Measurements from ENCODE around the gene HK3. TPM values are rescaled to one million over a fixed set of nuclear protein-coding genes. Genes with fewer than 3 reads are reported as not detected.

The HK3 gene
- polyA plus RNA-seq, 4 donors: 0.30 to 7.5 (median 1.5) TPM

- FAIRE-seq (no peak), DNase-seq (no peak)
- WGBS, 3 donors: 64 to 79% (median 77%) methylated on average over 7 of the region's 7 CpGs
- no peak overlapping the region for H3K4me3 ChIP-seq (ENCODE audit: low read depth in 1 of 3, low read length in 3 of 3)
- H3K27me3 ChIP-seq (ENCODE audit: control insufficient read depth in 3 of 3, insufficient read depth in 3 of 3, low read length in 3 of 3): peaks cover 0 to 11% (median 10%) of the 10 kb centered on the region in 3 donors
- H3K9me3 ChIP-seq (ENCODE audit: control insufficient read depth in 2 of 2, insufficient read depth in 1 of 2, low read depth in 1 of 2, low read length in 1 of 2): no peaks in the 10 kb centered on the region
- no peak overlapping the region for H3K27ac ChIP-seq (ENCODE audit: low read depth in 1 of 3, low read length in 2 of 3)
- no peaks in the 10 kb centered on the region for H3K4me1 ChIP-seq (ENCODE audit: control insufficient read depth in 3 of 3, insufficient read depth in 2 of 3, low read depth in 1 of 3, low read length in 2 of 3)
- no peaks in the 10 kb centered on the region for H3K36me3 ChIP-seq (ENCODE audit: control insufficient read depth in 3 of 3, insufficient read depth in 2 of 3, low read depth in 1 of 3, low read length in 3 of 3)
Measured at GRCh38 chr5:176849611-176850227, 49.4 kb downstream of the HK3 start.

- no peak for DNase-seq
- H3K4me3 ChIP-seq (ENCODE audit: low read depth in 1 of 3, low read length in 3 of 3): no peak overlapping the region
- H3K27ac ChIP-seq (ENCODE audit: low read depth in 1 of 3, low read length in 2 of 3): no peak overlapping the region
- WGBS, 3 donors: 78 to 88% (median 86%) methylated on average over 11 to 13 of the region's 13 CpGs
- FAIRE-seq: no peak
- H3K27me3 ChIP-seq (ENCODE audit: control insufficient read depth in 3 of 3, insufficient read depth in 3 of 3, low read length in 3 of 3): peaks cover 0 to 14% (median 14%) of the 10 kb centered on the region in 3 donors
- no peaks in the 10 kb centered on the region for H3K4me1 ChIP-seq (ENCODE audit: control insufficient read depth in 3 of 3, insufficient read depth in 2 of 3, low read depth in 1 of 3, low read length in 2 of 3)
- no peaks in the 10 kb centered on the region for H3K36me3 ChIP-seq (ENCODE audit: control insufficient read depth in 3 of 3, insufficient read depth in 2 of 3, low read depth in 1 of 3, low read length in 3 of 3)
- H3K9me3 ChIP-seq (ENCODE audit: control insufficient read depth in 2 of 2, insufficient read depth in 1 of 2, low read depth in 1 of 2, low read length in 1 of 2): no peaks in the 10 kb centered on the region
Measured at GRCh38 chr5:176848651-176849050, 50.5 kb downstream of the HK3 start.

- H3K27me3 ChIP-seq (ENCODE audit: control insufficient read depth in 3 of 3, insufficient read depth in 3 of 3, low read length in 3 of 3): peaks cover 0 to 16% (median 14%) of the 10 kb centered on the region in 3 donors
- FAIRE-seq: no peak
- no peaks in the 10 kb centered on the region for H3K4me1 ChIP-seq (ENCODE audit: control insufficient read depth in 3 of 3, insufficient read depth in 2 of 3, low read depth in 1 of 3, low read length in 2 of 3)
- no peaks in the 10 kb centered on the region for H3K36me3 ChIP-seq (ENCODE audit: control insufficient read depth in 3 of 3, insufficient read depth in 2 of 3, low read depth in 1 of 3, low read length in 3 of 3)
- no peak for DNase-seq
- no peaks in the 10 kb centered on the region for H3K9me3 ChIP-seq (ENCODE audit: control insufficient read depth in 2 of 2, insufficient read depth in 1 of 2, low read depth in 1 of 2, low read length in 1 of 2)
- WGBS, 3 donors: 70 to 81% (median 80%) methylated on average over 10 to 13 of the region's 13 CpGs
- H3K27ac ChIP-seq (ENCODE audit: low read depth in 1 of 3, low read length in 2 of 3): no peak overlapping the region
- H3K4me3 ChIP-seq (ENCODE audit: low read depth in 1 of 3, low read length in 3 of 3): no peak overlapping the region
Measured at GRCh38 chr5:176847726-176848290, 51.3 kb downstream of the HK3 start.

- no peaks in the 10 kb centered on the region for H3K4me1 ChIP-seq (ENCODE audit: control insufficient read depth in 3 of 3, insufficient read depth in 2 of 3, low read depth in 1 of 3, low read length in 2 of 3)
- no peak for FAIRE-seq
- WGBS, 3 donors: 47 to 64% (median 56%) methylated on average over 18 of the region's 18 CpGs
- no peaks in the 10 kb centered on the region for H3K36me3 ChIP-seq (ENCODE audit: control insufficient read depth in 3 of 3, insufficient read depth in 2 of 3, low read depth in 1 of 3, low read length in 3 of 3)
- no peak for DNase-seq
- H3K9me3 ChIP-seq (ENCODE audit: control insufficient read depth in 2 of 2, insufficient read depth in 1 of 2, low read depth in 1 of 2, low read length in 1 of 2): no peaks in the 10 kb centered on the region
- H3K27me3 ChIP-seq (ENCODE audit: control insufficient read depth in 3 of 3, insufficient read depth in 3 of 3, low read length in 3 of 3): peaks cover 0 to 16% (median 14%) of the 10 kb centered on the region in 3 donors
- no peak overlapping the region for H3K4me3 ChIP-seq (ENCODE audit: low read depth in 1 of 3, low read length in 3 of 3)
- H3K27ac ChIP-seq (ENCODE audit: low read depth in 1 of 3, low read length in 2 of 3): no peak overlapping the region
Measured at GRCh38 chr5:176847148-176847547, 52.0 kb downstream of the HK3 start.

- Histone ChIP-seq H3K27me3 (ENCODE audit: control insufficient read depth in 3 of 3, insufficient read depth in 3 of 3, low read length in 3 of 3) (peaks cover 0 to 16% (median 14%) of the 10 kb centered on the region in 3 donors), H3K4me1 (ENCODE audit: control insufficient read depth in 3 of 3, insufficient read depth in 2 of 3, low read depth in 1 of 3, low read length in 2 of 3) (no peaks in the 10 kb centered on the region), H3K36me3 (ENCODE audit: control insufficient read depth in 3 of 3, insufficient read depth in 2 of 3, low read depth in 1 of 3, low read length in 3 of 3) (no peaks in the 10 kb centered on the region), H3K4me3 (ENCODE audit: low read depth in 1 of 3, low read length in 3 of 3) (no peak overlapping the region), H3K9me3 (ENCODE audit: control insufficient read depth in 2 of 2, insufficient read depth in 1 of 2, low read depth in 1 of 2, low read length in 1 of 2) (no peaks in the 10 kb centered on the region), H3K27ac (ENCODE audit: low read depth in 1 of 3, low read length in 2 of 3) (no peak overlapping the region)
- peak; percentile 21 to 51 for DNase-seq
- no peak for FAIRE-seq
- 26 to 46% (median 36%) methylated on average over 22 to 24 of the region's 24 CpGs for WGBS, 3 donors
Measured at GRCh38 chr5:176846335-176847140, 52.6 kb downstream of the HK3 start.

- Histone ChIP-seq H3K4me3 (ENCODE audit: low read depth in 1 of 3, low read length in 3 of 3) (no peak overlapping the region), H3K9me3 (ENCODE audit: control insufficient read depth in 2 of 2, insufficient read depth in 1 of 2, low read depth in 1 of 2, low read length in 1 of 2) (no peaks in the 10 kb centered on the region), H3K27me3 (ENCODE audit: control insufficient read depth in 3 of 3, insufficient read depth in 3 of 3, low read length in 3 of 3) (peaks cover 0 to 19% (median 14%) of the 10 kb centered on the region in 3 donors), H3K4me1 (ENCODE audit: control insufficient read depth in 3 of 3, insufficient read depth in 2 of 3, low read depth in 1 of 3, low read length in 2 of 3) (no peaks in the 10 kb centered on the region), H3K36me3 (ENCODE audit: control insufficient read depth in 3 of 3, insufficient read depth in 2 of 3, low read depth in 1 of 3, low read length in 3 of 3) (no peaks in the 10 kb centered on the region), H3K27ac (ENCODE audit: low read depth in 1 of 3, low read length in 2 of 3) (no peak overlapping the region)
- no peak for DNase-seq
- WGBS, 3 donors: 51 to 61% (median 52%) methylated on average over 6 of the region's 6 CpGs
- FAIRE-seq: no peak
Measured at GRCh38 chr5:176845392-176845713, 53.8 kb downstream of the HK3 start.

- H3K27me3 ChIP-seq (ENCODE audit: control insufficient read depth in 3 of 3, insufficient read depth in 3 of 3, low read length in 3 of 3): peaks cover 0 to 19% (median 14%) of the 10 kb centered on the region in 3 donors
- no peak overlapping the region for H3K27ac ChIP-seq (ENCODE audit: low read depth in 1 of 3, low read length in 2 of 3)
- H3K9me3 ChIP-seq (ENCODE audit: control insufficient read depth in 2 of 2, insufficient read depth in 1 of 2, low read depth in 1 of 2, low read length in 1 of 2): no peaks in the 10 kb centered on the region
- FAIRE-seq (no peak), DNase-seq (no peak)
- H3K4me1 ChIP-seq (ENCODE audit: control insufficient read depth in 3 of 3, insufficient read depth in 2 of 3, low read depth in 1 of 3, low read length in 2 of 3): no peaks in the 10 kb centered on the region
- WGBS, 3 donors: 47 to 59% (median 53%) methylated on average over 20 to 21 of the region's 21 CpGs
- no peak overlapping the region for H3K4me3 ChIP-seq (ENCODE audit: low read depth in 1 of 3, low read length in 3 of 3)
- no peaks in the 10 kb centered on the region for H3K36me3 ChIP-seq (ENCODE audit: control insufficient read depth in 3 of 3, insufficient read depth in 2 of 3, low read depth in 1 of 3, low read length in 3 of 3)
Measured at GRCh38 chr5:176844706-176845391, 54.3 kb downstream of the HK3 start.

GRCh38 chr5:176844281-176844680 lies 54.9 kb downstream of the HK3 start:
- H3K27ac ChIP-seq (ENCODE audit: low read depth in 1 of 3, low read length in 2 of 3): no peak overlapping the region
- H3K9me3 ChIP-seq (ENCODE audit: control insufficient read depth in 2 of 2, insufficient read depth in 1 of 2, low read depth in 1 of 2, low read length in 1 of 2): no peaks in the 10 kb centered on the region
- WGBS, 3 donors: 75 to 81% (median 77%) methylated on average over 10 of the region's 10 CpGs
- FAIRE-seq (no peak), DNase-seq (no peak)
- H3K27me3 ChIP-seq (ENCODE audit: control insufficient read depth in 3 of 3, insufficient read depth in 3 of 3, low read length in 3 of 3): peaks cover 0 to 19% (median 14%) of the 10 kb centered on the region in 3 donors
- no peak overlapping the region for H3K4me3 ChIP-seq (ENCODE audit: low read depth in 1 of 3, low read length in 3 of 3)
- no peaks in the 10 kb centered on the region for H3K4me1 ChIP-seq (ENCODE audit: control insufficient read depth in 3 of 3, insufficient read depth in 2 of 3, low read depth in 1 of 3, low read length in 2 of 3)
- H3K36me3 ChIP-seq (ENCODE audit: control insufficient read depth in 3 of 3, insufficient read depth in 2 of 3, low read depth in 1 of 3, low read length in 3 of 3): no peaks in the 10 kb centered on the region
